ENCODE data around the gene MS4A10.

DNA sequence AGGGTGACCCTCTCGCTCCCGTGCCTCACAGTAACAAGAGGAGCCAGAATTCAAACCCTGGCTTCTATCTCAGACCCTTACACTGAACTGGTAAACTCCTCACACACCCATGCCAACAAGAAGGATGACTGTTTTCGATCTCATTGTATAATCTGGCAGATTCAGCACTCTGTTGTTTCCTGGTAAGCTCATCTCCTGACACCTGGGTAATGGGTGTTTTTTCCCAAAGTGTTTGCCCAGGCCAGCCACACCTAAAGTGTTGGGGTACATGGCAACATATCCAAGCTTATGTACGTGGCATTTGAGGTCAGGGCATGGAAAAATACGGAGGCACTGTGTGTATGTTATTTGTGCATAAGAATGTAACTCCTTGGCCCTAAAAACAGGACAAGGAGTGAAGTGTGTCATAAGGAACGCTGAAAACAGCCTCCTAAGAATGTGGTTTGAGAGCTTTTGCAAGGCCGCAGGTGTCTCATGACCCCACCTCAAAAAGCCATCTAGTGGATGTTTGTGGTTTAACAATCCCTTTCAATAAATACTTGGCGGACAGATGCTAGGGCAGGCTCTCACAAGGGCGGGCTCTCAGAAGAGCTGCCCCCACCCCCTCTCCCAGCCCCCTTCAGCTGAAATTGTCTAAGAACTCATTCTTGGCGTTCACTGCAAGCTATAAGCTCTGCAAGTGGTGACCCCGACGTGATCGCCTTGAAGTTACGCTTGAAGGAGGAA, 28.7 kb upstream of the MS4A10 start, which contains the start of gene MS4A15:
- TF ChIP-seq, protein P1, sequence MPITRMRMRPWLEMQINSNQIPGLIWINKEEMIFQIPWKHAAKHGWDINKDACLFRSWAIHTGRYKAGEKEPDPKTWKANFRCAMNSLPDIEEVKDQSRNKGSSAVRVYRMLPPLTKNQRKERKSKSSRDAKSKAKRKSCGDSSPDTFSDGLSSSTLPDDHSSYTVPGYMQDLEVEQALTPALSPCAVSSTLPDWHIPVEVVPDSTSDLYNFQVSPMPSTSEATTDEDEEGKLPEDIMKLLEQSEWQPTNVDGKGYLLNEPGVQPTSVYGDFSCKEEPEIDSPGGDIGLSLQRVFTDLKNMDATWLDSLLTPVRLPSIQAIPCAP (CRISPR knock-in tag; IDR thresholded peaks at IDR 0.05), result no peak
- TF ChIP-seq, protein P2, sequence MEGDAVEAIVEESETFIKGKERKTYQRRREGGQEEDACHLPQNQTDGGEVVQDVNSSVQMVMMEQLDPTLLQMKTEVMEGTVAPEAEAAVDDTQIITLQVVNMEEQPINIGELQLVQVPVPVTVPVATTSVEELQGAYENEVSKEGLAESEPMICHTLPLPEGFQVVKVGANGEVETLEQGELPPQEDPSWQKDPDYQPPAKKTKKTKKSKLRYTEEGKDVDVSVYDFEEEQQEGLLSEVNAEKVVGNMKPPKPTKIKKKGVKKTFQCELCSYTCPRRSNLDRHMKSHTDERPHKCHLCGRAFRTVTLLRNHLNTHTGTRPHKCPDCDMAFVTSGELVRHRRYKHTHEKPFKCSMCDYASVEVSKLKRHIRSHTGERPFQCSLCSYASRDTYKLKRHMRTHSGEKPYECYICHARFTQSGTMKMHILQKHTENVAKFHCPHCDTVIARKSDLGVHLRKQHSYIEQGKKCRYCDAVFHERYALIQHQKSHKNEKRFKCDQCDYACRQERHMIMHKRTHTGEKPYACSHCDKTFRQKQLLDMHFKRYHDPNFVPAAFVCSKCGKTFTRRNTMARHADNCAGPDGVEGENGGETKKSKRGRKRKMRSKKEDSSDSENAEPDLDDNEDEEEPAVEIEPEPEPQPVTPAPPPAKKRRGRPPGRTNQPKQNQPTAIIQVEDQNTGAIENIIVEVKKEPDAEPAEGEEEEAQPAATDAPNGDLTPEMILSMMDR (IDR thresholded peaks at IDR 0.05), result peak; percentile 49; the same call in 1 of the 2 replicates
- TF ChIP-seq NFATC4 (CRISPR knock-in tag; IDR thresholded peaks at IDR 0.05) (no peak), ZBTB21 (CRISPR knock-in tag; IDR thresholded peaks at IDR 0.05; ENCODE audit: borderline replicate concordance) (no peak), GABPB1 (CRISPR knock-in tag; IDR thresholded peaks at IDR 0.05) (no peak), ESRRA (CRISPR knock-in tag; IDR thresholded peaks at IDR 0.05; ENCODE audit: borderline replicate concordance) (no peak)
- TF ChIP-seq, protein P3, sequence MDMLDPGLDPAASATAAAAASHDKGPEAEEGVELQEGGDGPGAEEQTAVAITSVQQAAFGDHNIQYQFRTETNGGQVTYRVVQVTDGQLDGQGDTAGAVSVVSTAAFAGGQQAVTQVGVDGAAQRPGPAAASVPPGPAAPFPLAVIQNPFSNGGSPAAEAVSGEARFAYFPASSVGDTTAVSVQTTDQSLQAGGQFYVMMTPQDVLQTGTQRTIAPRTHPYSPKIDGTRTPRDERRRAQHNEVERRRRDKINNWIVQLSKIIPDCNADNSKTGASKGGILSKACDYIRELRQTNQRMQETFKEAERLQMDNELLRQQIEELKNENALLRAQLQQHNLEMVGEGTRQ (CRISPR knock-in tag; IDR thresholded peaks at IDR 0.05), result no peak
- TF ChIP-seq, protein P4, sequence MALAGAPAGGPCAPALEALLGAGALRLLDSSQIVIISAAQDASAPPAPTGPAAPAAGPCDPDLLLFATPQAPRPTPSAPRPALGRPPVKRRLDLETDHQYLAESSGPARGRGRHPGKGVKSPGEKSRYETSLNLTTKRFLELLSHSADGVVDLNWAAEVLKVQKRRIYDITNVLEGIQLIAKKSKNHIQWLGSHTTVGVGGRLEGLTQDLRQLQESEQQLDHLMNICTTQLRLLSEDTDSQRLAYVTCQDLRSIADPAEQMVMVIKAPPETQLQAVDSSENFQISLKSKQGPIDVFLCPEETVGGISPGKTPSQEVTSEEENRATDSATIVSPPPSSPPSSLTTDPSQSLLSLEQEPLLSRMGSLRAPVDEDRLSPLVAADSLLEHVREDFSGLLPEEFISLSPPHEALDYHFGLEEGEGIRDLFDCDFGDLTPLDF (CRISPR knock-in tag; IDR thresholded peaks at IDR 0.05), result no peak
- TF ChIP-seq, protein P5, sequence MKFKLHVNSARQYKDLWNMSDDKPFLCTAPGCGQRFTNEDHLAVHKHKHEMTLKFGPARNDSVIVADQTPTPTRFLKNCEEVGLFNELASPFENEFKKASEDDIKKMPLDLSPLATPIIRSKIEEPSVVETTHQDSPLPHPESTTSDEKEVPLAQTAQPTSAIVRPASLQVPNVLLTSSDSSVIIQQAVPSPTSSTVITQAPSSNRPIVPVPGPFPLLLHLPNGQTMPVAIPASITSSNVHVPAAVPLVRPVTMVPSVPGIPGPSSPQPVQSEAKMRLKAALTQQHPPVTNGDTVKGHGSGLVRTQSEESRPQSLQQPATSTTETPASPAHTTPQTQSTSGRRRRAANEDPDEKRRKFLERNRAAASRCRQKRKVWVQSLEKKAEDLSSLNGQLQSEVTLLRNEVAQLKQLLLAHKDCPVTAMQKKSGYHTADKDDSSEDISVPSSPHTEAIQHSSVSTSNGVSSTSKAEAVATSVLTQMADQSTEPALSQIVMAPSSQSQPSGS (CRISPR knock-in tag; IDR thresholded peaks at IDR 0.05; ENCODE audit: borderline replicate concordance, low read depth), result no peak

Measured in WTC11 (cell line).